Measurements from ENCODE around the gene CHAT.

- TF ChIP-seq CTCF (IDR thresholded peaks at IDR 0.05) (no peak), POLR2A (IDR thresholded peaks at IDR 0.05) (no peak)
Observed at GRCh38 chr10:49711481-49711880, 97.6 kb downstream of the CHAT start.
